GM03348 (cell line): ENCODE results near the gene L1CAM.
A peak's percentile ranks its signal among the peaks of the same experiment; 100 is the strongest.

Experiments
- DNase-seq: peaks from one replicate; pipeline ENCODE4 v3.0.0; 2012; ENCODE audit warnings: low spot score

The L1CAM gene

GRCh38 chrX:153878345-153878744 lies 7.6 kb downstream of the L1CAM start:
- DNase-seq, result no peak

DNA sequence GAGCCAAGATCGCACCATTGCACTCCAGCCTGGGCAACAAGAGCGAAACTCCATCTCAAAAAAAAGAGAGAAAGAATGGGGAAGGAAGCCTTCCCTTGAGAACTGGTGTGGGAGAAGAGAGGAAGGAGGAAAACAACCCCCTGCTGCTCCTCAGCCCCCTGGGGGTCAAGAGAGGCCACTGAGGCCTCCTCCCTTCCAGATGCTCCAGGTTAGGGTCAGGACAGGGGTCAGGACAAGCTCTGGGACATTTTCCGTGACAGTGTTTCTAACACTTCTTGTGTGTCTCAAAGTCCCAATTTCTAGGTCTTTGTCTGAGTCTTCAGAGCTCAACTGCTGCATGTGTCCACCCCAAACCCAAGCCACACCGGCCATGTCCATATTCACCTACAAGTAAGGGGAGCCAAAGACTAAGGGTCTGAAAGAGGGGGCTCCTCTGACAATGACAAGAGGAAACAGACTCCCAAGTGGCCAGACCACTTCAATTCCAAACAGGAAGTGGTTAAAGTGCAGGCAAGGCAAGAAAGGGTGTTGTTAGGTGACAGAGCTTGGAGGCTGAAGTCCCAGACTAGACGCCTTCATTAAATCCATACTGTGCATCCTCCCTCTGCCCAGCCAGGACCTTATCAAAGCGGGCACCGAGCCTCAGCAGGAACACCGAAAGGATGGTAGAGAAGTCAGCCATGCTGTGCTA lies 8.3 kb downstream of the L1CAM start:
- DNase-seq, result no peak

DNA sequence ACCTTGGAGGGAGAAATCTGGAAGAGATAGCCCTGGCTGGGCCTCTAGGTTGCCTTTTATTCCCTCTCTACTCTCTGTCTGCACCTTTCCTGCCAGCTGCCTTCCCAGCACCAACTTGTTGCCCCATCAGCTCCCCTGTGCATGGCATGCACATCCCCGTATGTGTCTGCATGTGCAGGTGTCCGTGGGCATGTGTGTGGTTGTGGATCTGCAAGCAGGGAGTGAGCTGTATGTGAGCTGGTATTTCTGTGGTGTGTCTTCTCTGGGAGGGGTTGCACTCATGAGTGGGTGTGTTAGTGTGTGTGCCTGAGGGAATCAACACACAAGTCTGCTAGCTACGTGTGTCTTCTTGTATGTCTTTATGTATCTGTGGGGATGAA lies 9.9 kb downstream of the L1CAM start:
- no peak for DNase-seq

DNA sequence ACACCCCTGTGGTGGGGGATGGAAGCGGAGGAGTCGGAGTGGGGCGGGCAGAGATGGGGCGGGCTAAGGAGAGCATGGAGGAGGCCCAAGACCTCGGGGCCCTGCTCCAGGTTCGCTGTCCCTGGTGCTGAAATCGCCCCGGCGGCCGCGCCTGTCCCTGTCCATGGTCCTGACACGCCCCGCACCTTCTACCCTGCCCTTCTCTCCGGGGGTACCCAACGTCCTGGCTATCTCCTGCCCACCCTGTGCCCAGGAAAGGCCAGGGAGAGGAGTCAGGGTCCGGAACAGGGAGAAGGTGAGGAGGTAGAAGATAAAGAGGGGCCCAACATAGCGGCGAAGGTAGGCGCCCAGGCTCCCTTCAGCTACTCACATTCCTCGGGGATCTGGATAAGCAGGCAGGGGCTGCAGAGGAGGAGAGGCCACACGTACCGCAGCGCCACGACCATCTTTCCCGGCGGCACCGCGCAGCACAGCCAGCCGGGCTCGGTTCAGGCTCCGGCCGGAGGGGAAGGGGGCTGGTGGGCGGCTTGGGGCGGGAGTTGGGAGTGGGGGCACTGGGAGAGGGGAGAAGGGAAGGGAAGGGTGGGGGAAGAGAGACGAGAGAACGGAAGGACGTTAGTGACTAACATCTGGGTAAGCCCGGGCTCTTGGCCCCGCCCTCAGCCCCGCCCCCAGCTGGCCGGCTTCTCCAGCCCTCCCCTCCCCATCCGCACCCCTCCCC lies 10.4 kb downstream of the L1CAM start:
- DNase-seq, result peak; percentile 74

DNA sequence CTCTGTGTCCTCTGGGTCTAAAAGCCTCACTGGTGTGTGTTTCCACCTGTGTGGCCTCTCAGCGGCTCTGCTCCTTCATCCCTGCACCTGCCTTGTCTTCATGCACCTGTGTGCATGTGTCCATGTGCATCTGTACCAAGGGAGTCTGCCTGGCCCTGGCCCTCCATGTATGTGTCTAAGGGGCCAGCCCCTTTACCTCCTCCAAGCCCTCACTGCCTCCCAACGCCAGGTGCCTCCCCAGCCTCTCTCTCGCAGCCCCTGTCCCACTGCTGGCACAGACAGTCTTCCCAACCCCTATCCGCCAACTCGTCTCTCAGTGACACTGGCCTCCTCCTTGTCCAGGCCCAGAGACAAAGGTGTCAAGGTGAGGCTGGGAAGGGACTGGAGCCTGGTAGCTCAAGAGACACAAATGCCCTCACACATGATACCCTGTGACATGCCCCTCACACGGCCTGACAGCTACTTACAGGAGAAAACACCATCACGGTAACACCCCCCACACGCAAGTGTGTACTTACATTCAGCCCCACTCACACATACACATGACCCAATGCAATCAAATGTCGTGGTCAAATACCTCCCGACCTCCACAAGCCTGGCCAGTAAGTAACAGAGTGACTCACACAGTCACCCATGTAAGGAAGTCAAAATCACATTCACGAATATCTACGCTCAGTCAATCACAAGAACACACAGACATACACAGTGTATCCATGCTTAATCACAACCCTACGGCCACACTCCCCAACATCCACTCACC lies 11.4 kb downstream of the L1CAM start:
- DNase-seq, result no peak

DNA sequence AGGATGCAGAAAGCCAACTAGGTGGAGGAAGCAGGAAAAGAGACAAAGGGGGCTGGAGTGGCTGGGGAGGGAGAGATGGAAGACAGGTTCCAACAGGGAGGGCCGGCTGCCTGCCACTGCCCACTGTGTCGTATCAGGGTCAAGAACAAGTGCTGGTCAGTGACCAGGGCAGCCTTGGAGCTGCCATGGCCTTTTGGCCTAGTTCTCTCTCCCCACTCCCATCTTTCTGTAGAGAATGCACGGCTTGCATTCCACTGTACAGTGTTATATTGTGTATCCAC lies 11.9 kb downstream of the L1CAM start:
- DNase-seq, result no peak

- DNase-seq, result no peak
Observed at GRCh38 chrX:153873282-153874084, 12.5 kb downstream of the L1CAM start.

DNA sequence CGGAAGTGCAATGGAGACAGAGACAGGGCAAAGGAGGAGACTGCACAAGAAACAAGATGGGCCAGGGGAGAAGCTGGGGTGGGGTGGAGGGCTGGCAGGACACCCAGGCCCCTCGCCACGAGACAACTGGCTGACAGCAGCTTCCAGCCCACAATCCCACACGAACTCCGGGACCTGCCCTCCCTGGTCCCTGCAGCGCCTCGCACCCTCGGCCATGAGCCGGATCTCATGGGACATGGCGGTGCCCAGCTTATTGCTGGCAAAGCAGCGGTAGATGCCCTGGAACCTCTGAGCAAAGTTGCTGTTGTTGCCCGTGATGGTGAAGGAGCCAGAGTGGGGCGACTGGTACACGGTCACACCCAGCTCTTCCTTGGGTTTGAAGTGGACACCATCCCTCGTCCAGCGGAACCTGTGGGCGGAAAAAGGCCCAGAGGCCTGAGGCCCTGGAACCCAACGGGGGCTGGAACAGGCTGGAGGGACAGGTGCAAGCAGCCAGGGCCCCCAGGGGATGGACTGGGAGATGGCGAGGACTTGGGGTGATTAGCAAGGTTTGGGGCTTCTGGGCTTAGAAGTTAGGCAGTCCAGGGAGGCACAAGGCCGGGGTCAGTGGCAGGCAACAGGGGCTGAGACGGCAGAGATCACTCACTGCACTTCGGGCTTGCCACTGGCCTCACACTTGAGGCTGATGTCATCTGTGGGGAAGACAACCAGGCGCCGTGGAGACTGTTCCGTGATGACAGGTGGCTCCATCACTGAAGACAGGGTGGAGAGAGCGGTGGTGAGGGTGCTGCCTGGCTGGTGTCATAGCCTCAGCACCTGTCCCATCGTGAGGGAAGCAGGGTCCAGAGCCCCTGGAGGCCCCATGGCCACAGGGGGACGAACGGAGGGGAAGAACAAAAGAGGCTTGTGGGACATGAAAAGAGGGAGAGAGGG lies 13.8 kb downstream of the L1CAM start:
- no peak for DNase-seq

DNA sequence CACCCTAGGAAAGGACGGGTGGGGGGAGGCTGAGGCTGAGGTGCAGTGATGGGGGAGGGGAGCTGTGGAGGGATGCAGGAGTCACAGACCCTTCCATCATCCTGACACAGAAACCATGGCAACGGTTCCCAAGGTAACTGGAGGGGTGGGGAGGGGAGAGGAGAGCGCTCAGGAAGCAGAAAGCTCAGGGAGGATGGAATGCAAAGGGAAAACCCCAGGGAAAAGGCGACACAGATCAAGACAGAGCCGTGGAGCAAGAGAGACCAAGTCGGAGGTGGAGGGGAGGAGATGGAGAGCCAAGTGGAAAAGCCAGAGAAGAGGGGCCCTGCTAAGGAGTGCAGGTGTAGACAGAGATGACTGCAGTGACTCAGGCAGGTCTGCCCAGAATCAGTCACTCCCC lies 14.5 kb downstream of the L1CAM start:
- no peak for DNase-seq

DNA sequence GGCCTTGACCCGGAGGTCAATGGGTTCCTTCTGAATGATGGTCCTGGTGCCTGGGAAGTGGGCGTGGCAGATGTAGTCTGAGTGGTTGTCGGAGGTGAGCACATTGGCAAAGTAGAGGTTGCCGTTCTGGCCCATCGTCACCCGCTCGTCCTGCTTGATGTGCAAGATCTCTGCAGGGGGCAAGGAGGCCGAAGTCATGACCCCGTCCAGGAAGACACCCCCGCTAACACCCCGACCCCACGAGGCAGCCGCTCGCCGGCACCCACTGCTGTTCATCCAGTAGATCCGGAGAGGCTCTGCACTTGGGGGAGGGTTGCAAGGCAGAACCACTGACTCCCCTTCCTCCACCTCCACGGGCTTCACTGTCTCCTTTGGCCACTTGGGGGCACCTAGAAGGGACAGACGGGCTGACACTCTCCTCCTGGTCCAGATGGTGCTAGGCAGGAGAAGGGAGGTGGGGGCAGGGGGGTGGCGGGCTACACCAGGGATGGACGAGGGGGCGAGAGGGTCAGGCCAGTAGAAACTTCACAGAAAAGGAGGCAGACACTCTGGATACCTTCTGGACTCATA lies 15.1 kb downstream of the L1CAM start:
- DNase-seq, result no peak

DNA sequence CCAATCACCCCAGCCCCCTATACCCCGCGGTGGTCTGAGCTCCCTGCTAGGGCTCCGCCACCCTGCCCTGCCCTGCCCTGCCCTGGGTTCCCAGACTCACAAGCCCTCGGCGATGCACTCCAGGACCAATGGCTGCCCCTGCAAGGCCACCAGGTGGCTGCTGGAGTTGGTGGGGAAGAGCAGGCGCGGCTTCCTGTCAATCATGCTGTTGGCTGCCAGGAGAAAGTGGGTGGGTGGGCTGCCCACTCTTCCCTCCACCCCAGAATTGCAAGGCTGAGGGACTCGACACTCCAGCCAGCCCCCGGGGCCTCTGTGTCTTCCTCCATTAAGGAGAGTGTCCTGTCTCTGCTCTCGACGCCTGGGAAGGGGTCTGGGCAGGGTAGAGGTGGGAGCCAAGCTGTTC lies 15.7 kb downstream of the L1CAM start:
- no peak for DNase-seq

GRCh38 chrX:153869473-153870287 lies 16.3 kb downstream of the L1CAM start:
- no peak for DNase-seq

- DNase-seq, result no peak
Observed at GRCh38 chrX:153868576-153869472, 17.1 kb downstream of the L1CAM start.

DNA sequence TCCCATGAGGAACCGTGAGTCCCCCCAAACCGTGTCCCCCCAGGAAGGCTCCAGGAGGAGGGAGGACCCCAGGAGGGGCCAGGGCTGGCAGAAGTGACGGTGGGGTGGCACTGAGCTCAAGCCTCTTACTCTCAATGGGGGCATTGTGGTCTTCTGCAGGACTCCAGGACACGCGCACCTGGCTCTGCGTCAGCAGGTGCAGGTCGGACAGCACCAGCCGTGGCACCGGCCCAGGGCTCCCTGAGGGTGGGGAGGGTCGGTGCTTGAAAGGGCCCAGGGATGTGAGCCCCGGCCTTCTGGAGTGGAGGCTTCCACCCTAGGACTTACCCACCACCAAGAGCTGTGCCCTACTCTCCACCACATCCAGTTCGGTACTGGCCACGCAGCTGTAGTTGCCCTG lies 18.3 kb downstream of the L1CAM start:
- no peak for DNase-seq

GRCh38 chrX:153867139-153867538 lies 18.8 kb downstream of the L1CAM start:
- DNase-seq, result no peak

GRCh38 chrX:153866302-153867019 lies 19.5 kb downstream of the L1CAM start:
- no peak for DNase-seq

- no peak for DNase-seq
Observed at GRCh38 chrX:153865685-153866084, 20.3 kb downstream of the L1CAM start.

- no peak for DNase-seq
Observed at GRCh38 chrX:153865321-153865580, 20.7 kb downstream of the L1CAM start.
